Progenitor cell of endocrine pancreas (in vitro differentiated cells): ENCODE results near the gene BPIFB3. TPM values are rescaled to one million over a fixed set of nuclear protein-coding genes. Genes with fewer than 3 reads are reported as not detected.
"Not testable (repeated sequence)": the region's sequence is repeated elsewhere in the genome, so short reads cannot be mapped to it uniquely, and the experiment has no call there.

Experiments
- DNase-seq: peaks from one replicate; pipeline ENCODE4 v3.0.0; 2021; ENCODE audit warnings: low spot score; ENCODE audit not compliant: unreplicated experiment
- H3K27ac Mint-ChIP-seq: 2 replicates; pipeline ENCODE4 v1.8.0; 2021; ENCODE audit warnings: mild to moderate bottlenecking, moderate library complexity, mixed read lengths
- H3K27me3 Mint-ChIP-seq: 2 replicates; pipeline ENCODE4 v1.8.0; 2021; ENCODE audit warnings: mixed read lengths
- H3K36me3 Mint-ChIP-seq: 2 replicates; pipeline ENCODE4 v1.8.0; 2022; ENCODE audit warnings: mixed read lengths; ENCODE audit not compliant: insufficient read depth
- H3K4me1 Mint-ChIP-seq: 2 replicates; pipeline ENCODE4 v1.8.0; 2021; ENCODE audit warnings: low read depth, mixed read lengths
- H3K4me3 Mint-ChIP-seq: 2 replicates; pipeline ENCODE4 v1.8.0; 2021; ENCODE audit warnings: low read depth, mild to moderate bottlenecking, moderate library complexity, mixed read lengths
- H3K9me3 Mint-ChIP-seq: 2 replicates; pipeline ENCODE4 v1.8.0; 2021; ENCODE audit warnings: low read depth, mixed read lengths
- CTCF ChIP-seq: fragments of 200-600 bp; sonication (generic); IDR thresholded peaks from one replicate; pipeline ENCODE4 v1.5.0; 2021; ENCODE audit warnings: antibody characterized with exemption, mild to moderate bottlenecking; ENCODE audit not compliant: unreplicated experiment
- total RNA-seq: library from RNA; stranded (reverse); gene quantifications from 2 replicates; pipeline ENCODE4 v1.2.1, GENCODE V29; 2021

Gene BPIFB3
- total RNA-seq, 1 donor from 2014 or later = not detected

GRCh38 chr20:33095902-33096584 lies 42.3 kb downstream of the BPIFB3 start:
- not testable (repeated sequence) for H3K4me3 Mint-ChIP-seq, H3K27me3 Mint-ChIP-seq, H3K4me1 Mint-ChIP-seq, H3K27ac Mint-ChIP-seq, H3K9me3 Mint-ChIP-seq, H3K36me3 Mint-ChIP-seq
- TF ChIP-seq CTCF = peak; percentile 100
- DNase-seq = peak; percentile 58

- Mint-ChIP-seq H3K27ac (no peak overlapping the region), H3K9me3 (no peaks in the 10 kb centered on the region), H3K4me1 (no peaks in the 10 kb centered on the region), H3K36me3 (no peaks in the 10 kb centered on the region), H3K4me3 (no peak overlapping the region), H3K27me3 (peaks cover 9% of the 10 kb centered on the region)
- DNase-seq = no peak
- no peak for TF ChIP-seq CTCF
Measured at GRCh38 chr20:33097001-33097400, 43.3 kb downstream of the BPIFB3 start.

GRCh38 chr20:33099843-33100538 lies 46.3 kb downstream of the BPIFB3 start:
- Mint-ChIP-seq H3K4me3 (no peak overlapping the region), H3K27me3 (peaks cover 12% of the 10 kb centered on the region), H3K9me3 (no peaks in the 10 kb centered on the region), H3K4me1 (peaks cover 1% of the 10 kb centered on the region), H3K36me3 (no peaks in the 10 kb centered on the region), H3K27ac (no peak overlapping the region)
- TF ChIP-seq CTCF = no peak
- DNase-seq = no peak

- TF ChIP-seq CTCF = no peak
- no peak overlapping the region for H3K27ac Mint-ChIP-seq
- peaks cover 13% of the 10 kb centered on the region for H3K4me1 Mint-ChIP-seq
- DNase-seq = no peak
- H3K27me3 Mint-ChIP-seq = peaks cover 14% of the 10 kb centered on the region
- H3K4me3 Mint-ChIP-seq = no peak overlapping the region
- no peaks in the 10 kb centered on the region for H3K36me3 Mint-ChIP-seq
- H3K9me3 Mint-ChIP-seq = no peaks in the 10 kb centered on the region
Measured at GRCh38 chr20:33103556-33103955, 49.9 kb downstream of the BPIFB3 start.

GRCh38 chr20:33104336-33104735 lies 50.6 kb downstream of the BPIFB3 start:
- Mint-ChIP-seq H3K4me1 (peaks cover 13% of the 10 kb centered on the region), H3K27ac (no peak overlapping the region), H3K27me3 (peaks cover 14% of the 10 kb centered on the region), H3K36me3 (no peaks in the 10 kb centered on the region), H3K4me3 (no peak overlapping the region), H3K9me3 (no peaks in the 10 kb centered on the region)
- no peak for DNase-seq
- TF ChIP-seq CTCF = no peak
